ENCODE results near the gene SFI1. TPM values are rescaled to one million over a fixed set of nuclear protein-coding genes. Genes with fewer than 3 reads are reported as not detected.

The SFI1 gene
- total RNA-seq, 1 donor from 2014 or later = 13.6 TPM

DNA sequence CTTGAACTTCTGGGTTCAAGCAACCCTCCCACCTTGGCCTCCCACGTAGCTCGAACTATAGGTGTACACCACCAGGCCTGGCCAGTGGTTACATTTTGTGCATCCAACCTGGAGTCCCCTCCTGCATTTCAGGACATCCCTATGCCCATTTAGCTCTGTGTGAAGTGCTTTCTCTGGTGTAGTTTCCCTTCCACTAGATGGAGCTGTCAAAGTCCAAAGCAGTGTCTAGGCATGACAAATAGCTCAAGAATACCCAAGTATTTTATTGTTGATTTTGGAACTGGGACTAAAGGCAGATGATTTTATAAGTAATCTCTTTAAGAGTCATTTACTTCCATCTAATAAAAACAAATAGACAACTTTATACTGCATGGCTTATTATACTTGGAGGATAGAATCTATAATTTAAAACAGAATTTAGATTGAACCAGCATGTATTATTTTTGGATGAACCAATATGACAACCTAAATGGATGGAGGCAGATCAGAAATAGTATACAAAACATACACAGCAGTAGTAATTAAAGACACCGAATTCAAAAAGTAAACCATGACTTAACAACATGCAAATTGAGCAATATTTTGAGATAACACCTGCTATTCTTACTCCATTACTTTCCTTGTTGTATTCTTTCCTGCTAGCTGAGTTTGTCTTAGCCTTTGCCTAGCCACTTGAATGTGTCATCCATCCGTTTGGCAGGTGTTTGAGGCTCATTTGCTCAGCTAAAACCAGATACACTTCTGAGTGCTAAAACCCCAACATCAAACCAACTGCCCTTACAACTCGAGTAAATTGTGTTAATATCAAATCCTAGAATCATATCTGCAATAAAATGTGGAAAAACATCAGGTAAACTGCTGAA is 44.4 kb upstream of the SFI1 start:
- FAIRE-seq (no peak), DNase-seq (ENCODE audit: low read depth) (peak; percentile 44)

DNA sequence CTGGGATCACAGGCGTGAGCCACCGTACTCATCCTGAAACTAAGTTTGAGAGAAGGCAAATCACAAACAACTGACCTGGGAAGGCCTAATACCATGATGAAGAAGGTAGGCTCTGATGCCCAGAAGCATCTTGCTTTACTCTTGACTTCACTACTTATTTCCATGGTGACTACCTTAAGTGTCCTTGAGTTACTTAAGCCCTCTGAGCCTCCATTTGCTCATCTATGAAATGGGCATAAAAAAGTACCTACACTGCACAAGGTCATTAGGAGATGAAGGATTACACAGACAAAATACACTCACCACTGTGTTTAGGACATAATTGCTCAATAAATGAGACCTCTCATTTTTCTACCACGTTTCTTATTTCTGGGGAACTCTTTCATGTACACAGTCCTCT is 34.6 kb upstream of the SFI1 start:
- Mint-ChIP-seq H3K9me3 (ENCODE audit: unreplicated experiment) (no peaks in the 10 kb centered on the region), H3K4me1 (ENCODE audit: low read depth, unreplicated experiment) (no peaks in the 10 kb centered on the region), H3K4me3 (ENCODE audit: unreplicated experiment) (no peak overlapping the region), H3K27ac (ENCODE audit: unreplicated experiment) (no peak overlapping the region), H3K36me3 (ENCODE audit: low read depth, unreplicated experiment) (peaks cover 11% of the 10 kb centered on the region), H3K27me3 (ENCODE audit: low read depth, unreplicated experiment) (no peaks in the 10 kb centered on the region)
- peaks cover 47% of the 10 kb centered on the region for H3K36me3 ChIP-seq (ENCODE audit: insufficient read depth, low read length)
- no peak overlapping the region for H3K4me2 ChIP-seq (ENCODE audit: low read length)
- no peak for TF ChIP-seq EZH2 (IDR thresholded peaks at IDR 0.05; ENCODE audit: insufficient read depth, low read length)
- TF ChIP-seq, protein P1, sequence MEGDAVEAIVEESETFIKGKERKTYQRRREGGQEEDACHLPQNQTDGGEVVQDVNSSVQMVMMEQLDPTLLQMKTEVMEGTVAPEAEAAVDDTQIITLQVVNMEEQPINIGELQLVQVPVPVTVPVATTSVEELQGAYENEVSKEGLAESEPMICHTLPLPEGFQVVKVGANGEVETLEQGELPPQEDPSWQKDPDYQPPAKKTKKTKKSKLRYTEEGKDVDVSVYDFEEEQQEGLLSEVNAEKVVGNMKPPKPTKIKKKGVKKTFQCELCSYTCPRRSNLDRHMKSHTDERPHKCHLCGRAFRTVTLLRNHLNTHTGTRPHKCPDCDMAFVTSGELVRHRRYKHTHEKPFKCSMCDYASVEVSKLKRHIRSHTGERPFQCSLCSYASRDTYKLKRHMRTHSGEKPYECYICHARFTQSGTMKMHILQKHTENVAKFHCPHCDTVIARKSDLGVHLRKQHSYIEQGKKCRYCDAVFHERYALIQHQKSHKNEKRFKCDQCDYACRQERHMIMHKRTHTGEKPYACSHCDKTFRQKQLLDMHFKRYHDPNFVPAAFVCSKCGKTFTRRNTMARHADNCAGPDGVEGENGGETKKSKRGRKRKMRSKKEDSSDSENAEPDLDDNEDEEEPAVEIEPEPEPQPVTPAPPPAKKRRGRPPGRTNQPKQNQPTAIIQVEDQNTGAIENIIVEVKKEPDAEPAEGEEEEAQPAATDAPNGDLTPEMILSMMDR (IDR thresholded peaks at IDR 0.05; ENCODE audit: insufficient read depth, low read depth, low read length) = no peak
- no peak overlapping the region for H3K27ac ChIP-seq (ENCODE audit: low read depth, low read length)
- H2AFZ ChIP-seq (ENCODE audit: low read depth, low read length) = no peak overlapping the region
- H3K4me3 ChIP-seq (ENCODE audit: insufficient read depth, low read depth, low read length) = no peak overlapping the region
- no peaks in the 10 kb centered on the region for H3K4me1 ChIP-seq (ENCODE audit: insufficient read depth, low read length)
- H3K9ac ChIP-seq (ENCODE audit: low read length) = no peak overlapping the region
- H3K9me3 ChIP-seq (ENCODE audit: insufficient read depth, low read depth, low read length) = no peaks in the 10 kb centered on the region
- H3K27me3 ChIP-seq (ENCODE audit: insufficient read depth, low read length) = no peaks in the 10 kb centered on the region
- peaks cover 14% of the 10 kb centered on the region for H3K79me2 ChIP-seq (ENCODE audit: insufficient read depth, low read length)
- peaks cover 22% of the 10 kb centered on the region for H4K20me1 ChIP-seq (ENCODE audit: insufficient read depth, low read length)
- FAIRE-seq (no peak), DNase-seq (ENCODE audit: low read depth) (no peak)

More for the DNA sequence above, 44.4 kb upstream of the SFI1 start:
- Histone ChIP-seq H3K27ac (ENCODE audit: low read depth, low read length) (no peak overlapping the region), H3K36me3 (ENCODE audit: insufficient read depth, low read length) (peaks cover 17% of the 10 kb centered on the region), H3K79me2 (ENCODE audit: insufficient read depth, low read length) (no peaks in the 10 kb centered on the region), H4K20me1 (ENCODE audit: insufficient read depth, low read length) (peaks cover 13% of the 10 kb centered on the region), H3K4me2 (ENCODE audit: low read length) (no peak overlapping the region), H2AFZ (ENCODE audit: low read depth, low read length) (no peak overlapping the region), H3K9me3 (ENCODE audit: insufficient read depth, low read depth, low read length) (no peaks in the 10 kb centered on the region), H3K4me3 (ENCODE audit: insufficient read depth, low read depth, low read length) (no peak overlapping the region), H3K4me1 (ENCODE audit: insufficient read depth, low read length) (no peaks in the 10 kb centered on the region), H3K27me3 (ENCODE audit: insufficient read depth, low read length) (no peaks in the 10 kb centered on the region), H3K9ac (ENCODE audit: low read length) (no peak overlapping the region)
- no peak overlapping the region for H3K4me3 Mint-ChIP-seq (ENCODE audit: unreplicated experiment)
- no peak overlapping the region for H3K27ac Mint-ChIP-seq (ENCODE audit: unreplicated experiment)
- TF ChIP-seq, protein P1 (IDR thresholded peaks at IDR 0.05; ENCODE audit: insufficient read depth, low read depth, low read length) = peak; percentile 66
- no peak for TF ChIP-seq EZH2 (IDR thresholded peaks at IDR 0.05; ENCODE audit: insufficient read depth, low read length)
- H3K4me1 Mint-ChIP-seq (ENCODE audit: low read depth, unreplicated experiment) = peaks cover 7% of the 10 kb centered on the region
- peaks cover 22% of the 10 kb centered on the region for H3K36me3 Mint-ChIP-seq (ENCODE audit: low read depth, unreplicated experiment)
- no peaks in the 10 kb centered on the region for H3K27me3 Mint-ChIP-seq (ENCODE audit: low read depth, unreplicated experiment)
- no peaks in the 10 kb centered on the region for H3K9me3 Mint-ChIP-seq (ENCODE audit: unreplicated experiment)

DNA sequence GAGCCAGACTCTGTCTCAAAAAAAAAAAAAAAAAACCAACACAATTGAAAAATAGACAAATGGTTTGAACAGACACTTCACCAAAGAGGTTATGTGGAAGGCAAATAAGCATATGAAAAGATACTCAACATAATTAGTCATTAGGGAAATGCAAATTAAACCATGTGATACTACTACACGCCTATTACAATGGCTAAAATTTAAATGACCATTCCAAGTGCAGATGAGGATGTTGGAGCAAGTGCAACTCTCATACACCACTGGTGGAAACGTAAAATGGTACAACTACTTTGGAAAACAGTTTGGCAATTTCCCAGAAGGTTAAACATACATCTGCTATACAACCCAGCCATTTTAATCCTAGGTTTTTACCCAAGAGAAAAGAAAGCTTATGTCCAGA is 31.0 kb upstream of the SFI1 start:
- Histone ChIP-seq H3K36me3 (ENCODE audit: insufficient read depth, low read length) (peaks cover 41% of the 10 kb centered on the region), H3K9me3 (ENCODE audit: insufficient read depth, low read depth, low read length) (no peaks in the 10 kb centered on the region), H3K27me3 (ENCODE audit: insufficient read depth, low read length) (no peaks in the 10 kb centered on the region), H3K79me2 (ENCODE audit: insufficient read depth, low read length) (peaks cover 11% of the 10 kb centered on the region), H3K4me1 (ENCODE audit: insufficient read depth, low read length) (no peaks in the 10 kb centered on the region), H3K9ac (ENCODE audit: low read length) (no peak overlapping the region), H2AFZ (ENCODE audit: low read depth, low read length) (no peak overlapping the region), H3K27ac (ENCODE audit: low read depth, low read length) (no peak overlapping the region), H3K4me3 (ENCODE audit: insufficient read depth, low read depth, low read length) (no peak overlapping the region), H4K20me1 (ENCODE audit: insufficient read depth, low read length) (peaks cover 23% of the 10 kb centered on the region), H3K4me2 (ENCODE audit: low read length) (no peak overlapping the region)
- peaks cover 10% of the 10 kb centered on the region for H3K36me3 Mint-ChIP-seq (ENCODE audit: low read depth, unreplicated experiment)
- H3K4me1 Mint-ChIP-seq (ENCODE audit: low read depth, unreplicated experiment) = no peaks in the 10 kb centered on the region
- H3K27me3 Mint-ChIP-seq (ENCODE audit: low read depth, unreplicated experiment) = no peaks in the 10 kb centered on the region
- H3K9me3 Mint-ChIP-seq (ENCODE audit: unreplicated experiment) = no peaks in the 10 kb centered on the region
- no peak overlapping the region for H3K27ac Mint-ChIP-seq (ENCODE audit: unreplicated experiment)
- H3K4me3 Mint-ChIP-seq (ENCODE audit: unreplicated experiment) = no peak overlapping the region
- no peak for DNase-seq (ENCODE audit: low read depth)
- TF ChIP-seq, protein P1 (IDR thresholded peaks at IDR 0.05; ENCODE audit: insufficient read depth, low read depth, low read length) = no peak
- TF ChIP-seq EZH2 (IDR thresholded peaks at IDR 0.05; ENCODE audit: insufficient read depth, low read length) = no peak
- no peak for FAIRE-seq
